HCT116 (cell line): ENCODE data around the gene MRAP2. TPM values are rescaled to one million over a fixed set of nuclear protein-coding genes. Genes with fewer than 3 reads are reported as not detected.

Experiments
- ATAC-seq: fragments of 200-7000 bp; cut with Tn5 transposase; 2 replicates; pipeline ENCODE4 v1.9.1; 2020; ENCODE audit warnings: mild to moderate bottlenecking, moderate library complexity
- Bru-seq: library from RNA; stranded (reverse); fragments of 400-500 nt; gene quantifications from one replicate; lab custom pipeline; 2021; lab: Mats Ljungman, UMichigan
- BruChase-seq, 2 experiments: library from RNA; stranded (reverse); fragments of 400-500 nt; gene quantifications; one replicate each; lab custom pipeline; 2021; lab: Mats Ljungman, UMichigan
- BruUV-seq: library from RNA; stranded (reverse); fragments of 400-500 nt; replicated peaks from 2 replicates; lab custom pipeline; 2021; lab: Mats Ljungman, UMichigan
- CTCF ChIA-PET: fragments of 300-600 bp; sonication (Branson Sonifier 250); formaldehyde crosslinking; loops from one replicate; lab custom pipeline; 2021; ENCODE audit warnings: antibody characterized with exemption; lab: Charles Lee
- POLR2A ChIA-PET: fragments of 300-600, 350-600 bp; sonication (Branson Sonifier 250); formaldehyde crosslinking; loops from one replicate; lab custom pipeline; 2021; ENCODE audit warnings: antibody characterized with exemption; lab: Charles Lee
- RAD21 ChIA-PET, 2 experiments: fragments of 300-600 bp; sonication (Branson Sonifier 250); formaldehyde crosslinking; loops; one replicate each; lab custom pipeline; 2023; ENCODE audit warnings: low total read pairs in 2 of 2; ENCODE audit not compliant: uncharacterized antibody in 2 of 2, unreplicated experiment in 2 of 2, low non-redundant PET in 1 of 2; lab: Charles Lee
- DNase-seq: peaks from one replicate; pipeline ENCODE4 v3.0.0-alpha.2; 2010; ENCODE audit warnings: low read depth, low spot score
- H2AFZ ChIP-seq: fragments of 200-600 bp; shearing (Covaris generic), sonication (generic); 2 replicates; pipeline ENCODE4 v1.6.1; 2017; ENCODE audit warnings: low read depth, mixed run types, mixed read lengths, antibody characterized with exemption, low read length; ENCODE audit not compliant: poor library complexity, severe bottlenecking
- H3K27ac ChIP-seq: 2 replicates; pipeline ENCODE4 v1.5.1; 2012; ENCODE audit warnings: low read depth, low read length
- H3K27me3 ChIP-seq: fragments of 200-600 bp; sonication (generic); 2 replicates; pipeline ENCODE4 v1.6.1; 2016; ENCODE audit warnings: mixed run types, low read length, mixed read lengths; ENCODE audit not compliant: insufficient read depth
- H3K36me3 ChIP-seq, 2 experiments: fragments of 200-500 bp in 1 of 2; fragments of 200-600 bp in 1 of 2; sonication (Bioruptor generic) in 1 of 2; sonication (generic) in 1 of 2; 2 replicates each; pipeline versions ENCODE4 v1.5.1 to v1.6.1; 2014 to 2016; ENCODE audit warnings: low read length in 2 of 2, inconsistent platforms in 1 of 2, mixed read lengths in 1 of 2, mixed run types in 1 of 2; ENCODE audit not compliant: insufficient read depth in 2 of 2, control insufficient read depth in 1 of 2
- H3K4me1 ChIP-seq, 2 experiments: fragments of 200-600 bp in 1 of 2; sonication (generic) in 1 of 2; 2 replicates each; pipeline versions ENCODE4 v1.5.1 to v1.6.1; 2012 to 2017; ENCODE audit warnings: low read length in 2 of 2, inconsistent platforms in 1 of 2, mild to moderate bottlenecking in 1 of 2, mixed read lengths in 1 of 2, mixed run types in 1 of 2, moderate library complexity in 1 of 2; ENCODE audit not compliant: insufficient read depth in 2 of 2, control insufficient read depth in 1 of 2
- H3K4me2 ChIP-seq: fragments of 200-600 bp; sonication (generic); 2 replicates; pipeline ENCODE4 v1.6.1; 2017; ENCODE audit warnings: mixed run types, low read length, mixed read lengths
- H3K4me3 ChIP-seq, 2 experiments: fragments of 200-600 bp in 1 of 2; sonication (generic) in 1 of 2; replicated peaks in 1 of 2; 2 replicates each; pipeline ENCODE4 v1.5.1; 2011 to 2016; ENCODE audit warnings: low read length in 2 of 2, control low read depth in 1 of 2, low read depth in 1 of 2, mild to moderate bottlenecking in 1 of 2, mixed read lengths in 1 of 2, mixed run types in 1 of 2
- H3K79me2 ChIP-seq: fragments of 200-600 bp; sonication (generic); 2 replicates; pipeline ENCODE4 v1.6.1; 2017; ENCODE audit warnings: mild to moderate bottlenecking, mixed run types, low read length, moderate library complexity, mixed read lengths; ENCODE audit not compliant: insufficient read depth
- H3K9ac ChIP-seq: fragments of 200-600 bp; sonication (generic); 2 replicates; pipeline ENCODE4 v1.6.1; 2016; ENCODE audit warnings: low read length, mixed read lengths
- H3K9me2 ChIP-seq: fragments of 200-600 bp; sonication (generic), shearing (Covaris generic); 2 replicates; pipeline ENCODE4 v1.6.1; 2017; ENCODE audit warnings: mixed run types, mild to moderate bottlenecking, moderate library complexity; ENCODE audit not compliant: insufficient read depth
- H3K9me3 ChIP-seq, 2 experiments: fragments of 200-500 bp in 1 of 2; fragments of 200-600 bp in 1 of 2; sonication (Bioruptor generic) in 1 of 2; sonication (generic) in 1 of 2; 2 replicates each; pipeline ENCODE4 v1.6.1; 2014 to 2017; ENCODE audit warnings: low read length in 2 of 2, mixed read lengths in 2 of 2, inconsistent platforms in 1 of 2, low read depth in 1 of 2, mild to moderate bottlenecking in 1 of 2, mixed run types in 1 of 2, moderate library complexity in 1 of 2; ENCODE audit not compliant: control insufficient read depth in 1 of 2, insufficient read depth in 1 of 2
- H4K20me1 ChIP-seq: fragments of 200-600 bp; sonication (generic), shearing (Covaris generic); 2 replicates; pipeline ENCODE4 v1.6.1; 2017; ENCODE audit warnings: mixed run types, mild to moderate bottlenecking, moderate library complexity; ENCODE audit not compliant: insufficient read depth
- CBX3 ChIP-seq: IDR thresholded peaks from 2 replicates; pipeline ENCODE4 v1.6.1; 2012; ENCODE audit warnings: low read depth
- EZH2phosphoT487 ChIP-seq: fragments of 200-600 bp; IDR thresholded peaks from 2 replicates; pipeline ENCODE4 v1.6.1; 2018; ENCODE audit warnings: antibody characterized with exemption, borderline replicate concordance
- POLR2A ChIP-seq: IDR thresholded peaks from 2 replicates; pipeline ENCODE4 v1.7.0; 2011; ENCODE audit warnings: borderline replicate concordance; ENCODE audit not compliant: insufficient read depth, insufficient read length; ENCODE audit errors: extremely low read depth
- SP1 ChIP-seq: IDR thresholded peaks from 2 replicates; pipeline ENCODE4 v1.6.1; 2012; ENCODE audit warnings: low read depth
- SRF ChIP-seq: IDR thresholded peaks from 2 replicates; pipeline ENCODE4 v1.6.1; 2012; ENCODE audit warnings: low read depth
- intact Hi-C: fragments of 100-400 bp; cut with micrococcal nuclease; formaldehyde crosslinking; loops from 2 replicates; pipeline ENCODE4 v1.10.0; 2022
- long read RNA-seq: library from polyadenylated mRNA; unstranded; transcript quantifications from one replicate; pipeline ENCODE4 v2.0.0, GENCODE V29; 2021; ENCODE audit not compliant: unreplicated experiment
- polyA plus RNA-seq: library from polyadenylated mRNA; unstranded; fragments of >200 nt; gene quantifications from 2 replicates; pipeline ENCODE4 v1.2.1, GENCODE V29; 2012; ENCODE audit warnings: missing spikeins
- total RNA-seq: library from RNA; stranded (reverse); gene quantifications from one replicate; pipeline ENCODE4 v1.2.1, GENCODE V29; 2021; ENCODE audit not compliant: unreplicated experiment
- TF ChIP-seq, protein P1 (sequence below): IDR thresholded peaks from 2 replicates; pipeline ENCODE4 v1.6.1; 2012
- TF ChIP-seq, protein P2 (sequence below), 3 experiments: fragments of 200-600 bp in 1 of 3; sonication (generic) in 1 of 3; IDR thresholded peaks in 2 of 3; conservative IDR thresholded peaks in 1 of 3; 2 replicates each; pipeline ENCODE4 v1.5.1; 2012 to 2017; ENCODE audit warnings: low read depth in 2 of 3, low read length in 2 of 3, antibody characterized with exemption in 1 of 3, borderline replicate concordance in 1 of 3, control low read depth in 1 of 3, mild to moderate bottlenecking in 1 of 3, mixed read lengths in 1 of 3, mixed run types in 1 of 3, moderate library complexity in 1 of 3; ENCODE audit not compliant: insufficient read depth in 1 of 3
- TF ChIP-seq, protein P3 (sequence below): IDR thresholded peaks from 2 replicates; pipeline ENCODE4 v1.6.1; 2012; ENCODE audit warnings: low read depth

The MRAP2 gene, protein sequence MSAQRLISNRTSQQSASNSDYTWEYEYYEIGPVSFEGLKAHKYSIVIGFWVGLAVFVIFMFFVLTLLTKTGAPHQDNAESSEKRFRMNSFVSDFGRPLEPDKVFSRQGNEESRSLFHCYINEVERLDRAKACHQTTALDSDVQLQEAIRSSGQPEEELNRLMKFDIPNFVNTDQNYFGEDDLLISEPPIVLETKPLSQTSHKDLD
- 1.4 TPM for total RNA-seq
- 0.71 and 1.3 TPM in 2 replicates for polyA plus RNA-seq
- Bru-seq, nascent RNA = percentile 32 among the genes with signal in this experiment
- percentile 32 among the genes with signal in this experiment for BruChase-seq, experiment 1, labeled RNA remaining after a 6-hour chase
- percentile 33 among the genes with signal in this experiment for BruChase-seq, experiment 2, labeled RNA remaining after a 2-hour chase
- long read RNA-seq, transcript MRAP2-201 (4 exons, 2,153 nt) = major isoform, 6 of 9 reads
- long read RNA-seq, partial matches to known transcripts = 2 of 9 reads
- long read RNA-seq, other reads (novel, unspliced or antisense) = 1 of 9 reads

DNA sequence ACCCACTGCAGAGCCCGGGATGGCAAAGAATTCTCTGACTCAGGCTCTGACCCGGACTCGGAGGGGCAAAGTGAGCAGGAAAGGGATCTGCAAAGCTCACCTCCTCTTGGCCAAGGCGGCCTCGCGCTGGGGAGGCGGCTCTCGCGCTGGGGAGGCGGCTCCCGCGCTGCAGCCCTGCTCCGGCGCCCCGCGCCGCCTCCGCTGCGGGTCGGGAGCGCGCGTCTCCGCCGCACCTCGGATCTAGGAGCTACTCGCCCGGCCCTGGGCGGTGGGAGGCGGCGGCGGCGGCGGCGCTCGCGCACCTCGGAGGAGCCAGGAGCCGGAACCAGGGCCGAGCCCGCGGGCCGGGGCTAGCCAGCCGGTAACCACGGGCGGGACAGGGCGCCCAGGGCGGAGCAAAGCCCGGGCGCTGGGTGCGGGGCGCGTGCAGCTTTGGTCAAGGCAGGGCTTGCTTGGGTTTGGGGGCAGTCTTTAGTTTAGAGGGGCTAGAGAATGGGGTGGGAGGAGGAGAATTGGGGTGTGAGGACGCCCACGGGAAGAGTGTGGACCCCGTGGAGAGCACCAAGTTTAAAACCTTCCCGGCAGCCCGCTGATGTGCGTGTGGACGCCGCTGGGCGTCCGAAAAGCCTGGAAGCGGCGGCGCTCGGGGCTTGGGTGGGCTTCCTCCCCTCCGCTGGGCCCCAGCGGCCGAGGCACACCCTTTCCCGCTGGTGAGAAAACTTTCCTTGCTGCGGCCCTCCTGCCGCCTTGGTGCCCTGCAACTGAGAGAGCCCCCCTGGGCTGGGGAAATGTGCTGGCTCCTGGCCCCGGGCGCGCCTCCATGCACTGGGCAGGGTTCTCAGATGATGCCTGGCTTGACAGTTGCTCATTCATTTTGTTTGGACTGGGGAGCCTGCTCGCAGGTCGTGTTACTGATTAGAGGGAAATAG lies at the start of gene MRAP2:
TSS of gene MRAP2 (plus strand) at position 250 of the 929 bp plus-strand sequence. CDS start 21,547 bp downstream, outside the sequence.
- no TSS peak for BruUV-seq
- peak; percentile 90 for ATAC-seq
- Histone ChIP-seq H3K27me3 (no peaks in the 10 kb centered on the region), H3K79me2 (no peaks in the 10 kb centered on the region), H2AFZ (peak within 1 kb of the TSS; percentile 92), H3K27ac (peak within 1 kb of the TSS; percentile 34; the same call in 1 of the 2 replicates), H3K4me3 (peak within 1 kb of the TSS; percentile 48 to 59), H3K4me2 (peak within 1 kb of the TSS; percentile 76), H4K20me1 (no peaks in the 10 kb centered on the region), H3K9me3 (no peaks in the 10 kb centered on the region), H3K9me2 (no peaks in the 10 kb centered on the region), H3K36me3 (no peaks in the 10 kb centered on the region), H3K9ac (peak within 1 kb of the TSS; percentile 58), H3K4me1 (peaks cover 0 to 11% of the 10 kb centered on the region in 2 experiments; a peak in 2 of 4 replicates)
- no peak for DNase-seq
- RAD21 ChIA-PET = no interaction called here
- CTCF ChIA-PET = no interaction called here
- TF ChIP-seq, protein P1, sequence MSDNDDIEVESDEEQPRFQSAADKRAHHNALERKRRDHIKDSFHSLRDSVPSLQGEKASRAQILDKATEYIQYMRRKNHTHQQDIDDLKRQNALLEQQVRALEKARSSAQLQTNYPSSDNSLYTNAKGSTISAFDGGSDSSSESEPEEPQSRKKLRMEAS = peak; percentile 55; the same call in 1 of the 2 replicates
- no peak for TF ChIP-seq POLR2A
- POLR2A ChIA-PET = no interaction called here
- intact Hi-C loops = no loop called here

DNA sequence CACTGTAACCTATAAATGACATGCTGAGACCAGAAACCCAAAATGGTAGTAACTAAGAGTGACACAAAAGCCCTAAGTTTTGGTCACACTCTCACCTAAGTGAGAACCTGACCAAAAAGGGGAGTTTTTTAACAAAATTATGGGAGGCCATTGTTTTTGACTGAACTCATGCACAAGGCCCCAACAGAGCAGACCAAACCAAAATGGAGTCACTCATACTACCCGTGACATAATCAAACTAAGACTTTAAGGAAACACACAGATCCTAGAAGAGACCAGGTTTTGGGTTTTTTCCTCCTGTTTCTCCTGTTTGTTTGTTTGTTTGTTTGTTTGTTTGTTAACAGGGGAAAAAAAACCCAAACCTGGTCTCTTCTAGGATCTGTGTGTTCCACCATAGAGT lies 49.2 kb upstream of the MRAP2 start:
- no TSS peak for BruUV-seq
- no peaks in the 10 kb centered on the region; a peak in 1 of 4 replicates for H3K9me3 ChIP-seq
- no peaks in the 10 kb centered on the region for H3K36me3 ChIP-seq
- no peak overlapping the region for H3K27ac ChIP-seq
- POLR2A ChIA-PET = no interaction called here
- no peak overlapping the region for H3K9ac ChIP-seq
- DNase-seq = no peak
- H3K79me2 ChIP-seq = no peaks in the 10 kb centered on the region
- no peak overlapping the region for H3K4me2 ChIP-seq
- intact Hi-C loops = no loop called here
- H3K27me3 ChIP-seq = no peaks in the 10 kb centered on the region
- H3K4me1 ChIP-seq = no peaks in the 10 kb centered on the region
- no peaks in the 10 kb centered on the region for H3K9me2 ChIP-seq
- ATAC-seq = no peak
- RAD21 ChIA-PET = no interaction called here
- CTCF ChIA-PET = no interaction called here
- no peak overlapping the region for H2AFZ ChIP-seq
- H3K4me3 ChIP-seq = no peak overlapping the region
- H4K20me1 ChIP-seq = no peaks in the 10 kb centered on the region
- TF ChIP-seq SP1 (no peak), CBX3 (no peak), SRF (no peak), EZH2phosphoT487 (no peak)
- TF ChIP-seq, protein P2, sequence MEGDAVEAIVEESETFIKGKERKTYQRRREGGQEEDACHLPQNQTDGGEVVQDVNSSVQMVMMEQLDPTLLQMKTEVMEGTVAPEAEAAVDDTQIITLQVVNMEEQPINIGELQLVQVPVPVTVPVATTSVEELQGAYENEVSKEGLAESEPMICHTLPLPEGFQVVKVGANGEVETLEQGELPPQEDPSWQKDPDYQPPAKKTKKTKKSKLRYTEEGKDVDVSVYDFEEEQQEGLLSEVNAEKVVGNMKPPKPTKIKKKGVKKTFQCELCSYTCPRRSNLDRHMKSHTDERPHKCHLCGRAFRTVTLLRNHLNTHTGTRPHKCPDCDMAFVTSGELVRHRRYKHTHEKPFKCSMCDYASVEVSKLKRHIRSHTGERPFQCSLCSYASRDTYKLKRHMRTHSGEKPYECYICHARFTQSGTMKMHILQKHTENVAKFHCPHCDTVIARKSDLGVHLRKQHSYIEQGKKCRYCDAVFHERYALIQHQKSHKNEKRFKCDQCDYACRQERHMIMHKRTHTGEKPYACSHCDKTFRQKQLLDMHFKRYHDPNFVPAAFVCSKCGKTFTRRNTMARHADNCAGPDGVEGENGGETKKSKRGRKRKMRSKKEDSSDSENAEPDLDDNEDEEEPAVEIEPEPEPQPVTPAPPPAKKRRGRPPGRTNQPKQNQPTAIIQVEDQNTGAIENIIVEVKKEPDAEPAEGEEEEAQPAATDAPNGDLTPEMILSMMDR (IDR thresholded peaks at IDR 0.05 in 2 of 3, conservative IDR thresholded peaks at IDR 0.05 in 1 of 3; ENCODE audit: borderline replicate concordance in 1 of 3, insufficient read depth in 1 of 3, low read depth in 2 of 3, low read length in 2 of 3) = no peak
- TF ChIP-seq, protein P3, sequence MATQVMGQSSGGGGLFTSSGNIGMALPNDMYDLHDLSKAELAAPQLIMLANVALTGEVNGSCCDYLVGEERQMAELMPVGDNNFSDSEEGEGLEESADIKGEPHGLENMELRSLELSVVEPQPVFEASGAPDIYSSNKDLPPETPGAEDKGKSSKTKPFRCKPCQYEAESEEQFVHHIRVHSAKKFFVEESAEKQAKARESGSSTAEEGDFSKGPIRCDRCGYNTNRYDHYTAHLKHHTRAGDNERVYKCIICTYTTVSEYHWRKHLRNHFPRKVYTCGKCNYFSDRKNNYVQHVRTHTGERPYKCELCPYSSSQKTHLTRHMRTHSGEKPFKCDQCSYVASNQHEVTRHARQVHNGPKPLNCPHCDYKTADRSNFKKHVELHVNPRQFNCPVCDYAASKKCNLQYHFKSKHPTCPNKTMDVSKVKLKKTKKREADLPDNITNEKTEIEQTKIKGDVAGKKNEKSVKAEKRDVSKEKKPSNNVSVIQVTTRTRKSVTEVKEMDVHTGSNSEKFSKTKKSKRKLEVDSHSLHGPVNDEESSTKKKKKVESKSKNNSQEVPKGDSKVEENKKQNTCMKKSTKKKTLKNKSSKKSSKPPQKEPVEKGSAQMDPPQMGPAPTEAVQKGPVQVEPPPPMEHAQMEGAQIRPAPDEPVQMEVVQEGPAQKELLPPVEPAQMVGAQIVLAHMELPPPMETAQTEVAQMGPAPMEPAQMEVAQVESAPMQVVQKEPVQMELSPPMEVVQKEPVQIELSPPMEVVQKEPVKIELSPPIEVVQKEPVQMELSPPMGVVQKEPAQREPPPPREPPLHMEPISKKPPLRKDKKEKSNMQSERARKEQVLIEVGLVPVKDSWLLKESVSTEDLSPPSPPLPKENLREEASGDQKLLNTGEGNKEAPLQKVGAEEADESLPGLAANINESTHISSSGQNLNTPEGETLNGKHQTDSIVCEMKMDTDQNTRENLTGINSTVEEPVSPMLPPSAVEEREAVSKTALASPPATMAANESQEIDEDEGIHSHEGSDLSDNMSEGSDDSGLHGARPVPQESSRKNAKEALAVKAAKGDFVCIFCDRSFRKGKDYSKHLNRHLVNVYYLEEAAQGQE = no peak
